ENCODE data around the gene FAM20C.

DNA sequence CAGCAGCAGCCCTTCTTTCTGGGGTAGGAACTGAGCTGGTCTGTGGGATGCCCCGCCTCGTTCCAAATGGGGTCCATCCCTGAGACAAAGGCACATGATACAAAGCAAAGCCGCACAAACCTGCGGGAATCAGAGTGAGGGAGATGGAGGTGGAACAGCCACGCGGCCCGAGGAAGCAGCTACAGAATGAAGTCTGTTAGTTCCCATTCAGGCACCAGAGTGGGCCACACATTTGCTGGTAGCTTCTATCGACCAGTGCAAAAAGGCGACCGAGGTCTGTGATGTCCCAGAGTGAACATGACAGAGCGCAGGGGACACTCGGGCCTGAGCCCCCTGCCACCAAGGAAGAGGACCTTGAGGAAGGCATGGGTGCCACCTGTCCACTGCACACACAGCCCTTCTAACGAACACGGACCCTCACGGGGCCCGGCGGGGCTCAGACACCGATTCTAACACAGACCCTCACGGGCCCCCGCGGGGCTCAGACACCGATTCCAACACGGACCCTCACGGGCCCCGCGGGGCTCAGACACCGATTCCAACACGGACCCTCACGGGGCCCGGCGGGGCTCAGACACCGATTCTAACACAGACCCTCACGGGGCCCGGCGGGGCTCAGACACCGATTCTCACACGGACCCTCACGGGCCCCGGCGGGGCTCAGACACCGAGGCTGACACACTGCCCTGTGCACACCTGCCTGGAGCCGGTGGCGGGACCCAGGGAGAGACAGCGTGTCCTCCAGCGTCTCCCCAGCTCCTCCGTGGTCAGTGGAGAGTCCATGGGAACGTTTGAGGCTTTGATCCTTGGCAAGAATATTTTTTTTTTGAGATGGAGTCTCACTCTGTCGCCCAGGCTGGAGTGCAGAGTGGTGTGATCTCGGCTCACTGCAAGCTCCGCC lies 32.8 kb upstream of the FAM20C start:
- no peak for TF ChIP-seq POLR2AphosphoS5 (IDR thresholded peaks at IDR 0.05; ENCODE audit: insufficient read depth, low read depth, low read length)
- no peak for TF ChIP-seq POLR2A (IDR thresholded peaks at IDR 0.05; ENCODE audit: low read depth, low read length)
- TF ChIP-seq, protein P1, sequence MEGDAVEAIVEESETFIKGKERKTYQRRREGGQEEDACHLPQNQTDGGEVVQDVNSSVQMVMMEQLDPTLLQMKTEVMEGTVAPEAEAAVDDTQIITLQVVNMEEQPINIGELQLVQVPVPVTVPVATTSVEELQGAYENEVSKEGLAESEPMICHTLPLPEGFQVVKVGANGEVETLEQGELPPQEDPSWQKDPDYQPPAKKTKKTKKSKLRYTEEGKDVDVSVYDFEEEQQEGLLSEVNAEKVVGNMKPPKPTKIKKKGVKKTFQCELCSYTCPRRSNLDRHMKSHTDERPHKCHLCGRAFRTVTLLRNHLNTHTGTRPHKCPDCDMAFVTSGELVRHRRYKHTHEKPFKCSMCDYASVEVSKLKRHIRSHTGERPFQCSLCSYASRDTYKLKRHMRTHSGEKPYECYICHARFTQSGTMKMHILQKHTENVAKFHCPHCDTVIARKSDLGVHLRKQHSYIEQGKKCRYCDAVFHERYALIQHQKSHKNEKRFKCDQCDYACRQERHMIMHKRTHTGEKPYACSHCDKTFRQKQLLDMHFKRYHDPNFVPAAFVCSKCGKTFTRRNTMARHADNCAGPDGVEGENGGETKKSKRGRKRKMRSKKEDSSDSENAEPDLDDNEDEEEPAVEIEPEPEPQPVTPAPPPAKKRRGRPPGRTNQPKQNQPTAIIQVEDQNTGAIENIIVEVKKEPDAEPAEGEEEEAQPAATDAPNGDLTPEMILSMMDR (IDR thresholded peaks at IDR 0.05; ENCODE audit: extremely low read depth in 1 of 2, insufficient read depth in 1 of 2, low read depth in 1 of 2, low read length in 2 of 2), result no peak
- TF ChIP-seq, protein P2, sequence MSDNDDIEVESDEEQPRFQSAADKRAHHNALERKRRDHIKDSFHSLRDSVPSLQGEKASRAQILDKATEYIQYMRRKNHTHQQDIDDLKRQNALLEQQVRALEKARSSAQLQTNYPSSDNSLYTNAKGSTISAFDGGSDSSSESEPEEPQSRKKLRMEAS (IDR thresholded peaks at IDR 0.05; ENCODE audit: insufficient read depth, insufficient read length), result no peak
- no peak for TF ChIP-seq EZH2 (IDR thresholded peaks at IDR 0.05; ENCODE audit: borderline replicate concordance, low read depth, low read length, severe bottlenecking)
